MCF 10A (cell line): ENCODE results near the gene BABAM1. TPM values are rescaled to one million over a fixed set of nuclear protein-coding genes. Genes with fewer than 3 reads are reported as not detected.

ENCODE experiments used
- BruUV-seq: library from RNA; stranded (reverse); fragments of 400-500 nt; replicated peaks from 2 replicates; lab custom pipeline; 2021; lab: Mats Ljungman, UMichigan
- CTCF ChIA-PET: fragments of 300-600 bp; sonication (Branson Sonifier 250); formaldehyde crosslinking; extraction: SDS; loops from one replicate; lab custom pipeline; 2021; ENCODE audit warnings: antibody characterized with exemption, inconsistent platforms; lab: Yijun Ruan, JAX
- POLR2A ChIA-PET: fragments of 300-600, 350-650 bp; sonication (Branson Sonifier 250); formaldehyde crosslinking; extraction: SDS; loops from one replicate; lab custom pipeline; 2020; ENCODE audit warnings: antibody characterized with exemption, inconsistent platforms; lab: Yijun Ruan, JAX
- DNase-seq: peaks from one replicate; pipeline ENCODE4 v3.0.0-alpha.2; 2018; ENCODE audit not compliant: unreplicated experiment
- H3K27ac Mint-ChIP-seq: one replicate; pipeline ENCODE4 v1.8.0; 2022; ENCODE audit warnings: mild to moderate bottlenecking, low read depth, mixed read lengths; ENCODE audit not compliant: unreplicated experiment
- H3K27me3 Mint-ChIP-seq: one replicate; pipeline ENCODE4 v1.8.0; 2022; ENCODE audit warnings: mixed read lengths; ENCODE audit not compliant: insufficient read depth, unreplicated experiment
- H3K36me3 Mint-ChIP-seq: one replicate; pipeline ENCODE4 v1.8.0; 2022; ENCODE audit warnings: mild to moderate bottlenecking, moderate library complexity, mixed read lengths; ENCODE audit not compliant: insufficient read depth, unreplicated experiment
- H3K4me1 Mint-ChIP-seq: one replicate; pipeline ENCODE4 v1.8.0; 2022; ENCODE audit warnings: mixed read lengths; ENCODE audit not compliant: insufficient read depth, unreplicated experiment
- H3K4me3 Mint-ChIP-seq: one replicate; pipeline ENCODE4 v1.8.0; 2022; ENCODE audit warnings: mild to moderate bottlenecking, moderate library complexity, mixed read lengths; ENCODE audit not compliant: unreplicated experiment
- H3K9me3 Mint-ChIP-seq: one replicate; pipeline ENCODE4 v1.8.0; 2022; ENCODE audit warnings: mixed read lengths; ENCODE audit not compliant: unreplicated experiment
- CTCF ChIP-seq: fragments of 200-600 bp; IDR thresholded peaks from one replicate; pipeline ENCODE4 v1.8.0; 2022; ENCODE audit warnings: antibody characterized with exemption, mild to moderate bottlenecking; ENCODE audit not compliant: unreplicated experiment
- intact Hi-C: fragments of 100-400 bp; cut with micrococcal nuclease; formaldehyde crosslinking; loops from 2 replicates; pipeline ENCODE4 v1.14.1; 2022
- total RNA-seq: library from RNA; stranded (reverse); gene quantifications from 2 replicates; pipeline ENCODE4 v1.2.3, GENCODE V29; 2022

The BABAM1 gene
- total RNA-seq, 1 experiment from 2014 or later: 96.1 TPM

- H3K27me3 Mint-ChIP-seq: no peaks in the 10 kb centered on the region
- BruUV-seq: no TSS peak
- POLR2A ChIA-PET: interaction anchor here (1.7 to 3.5 kb wide), 5 partner anchors 10 to 42 kb away, joined by 3 to 36 read pairs (median 34); partner anchors contain the start of genes BABAM1 and USE1
- TF ChIP-seq CTCF: no peak
- peaks cover 5% of the 10 kb centered on the region for H3K36me3 Mint-ChIP-seq
- no peak overlapping the region for H3K27ac Mint-ChIP-seq
- DNase-seq: no peak
- CTCF ChIA-PET: interaction anchor here (0.7 kb wide), 1 partner anchor 9 kb away, joined by 3 read pairs; no protein-coding TSS in a partner anchor
- no peaks in the 10 kb centered on the region for H3K4me1 Mint-ChIP-seq
- no peaks in the 10 kb centered on the region for H3K9me3 Mint-ChIP-seq
- intact Hi-C loops: loop anchor here (10.0 kb wide), 1 partner anchor 150 kb away; the partner anchor contains the start of genes HAUS8 and MYO9B
- H3K4me3 Mint-ChIP-seq: peak overlapping the region; percentile 93
These were observed 42.2 kb upstream of the BABAM1 start for GRCh38 chr19:17225053-17225452.

- no peak for TF ChIP-seq CTCF
- peak within 1 kb of the TSS; percentile 93 for H3K4me3 Mint-ChIP-seq
- ChIA-PET POLR2A (interaction anchor here (0.6 to 3.5 kb wide), 20 partner anchors 10 to 720 kb away, joined by 3 to 36 read pairs (median 6); partner anchors contain the start of genes BABAM1, DDA1, MYO9B and NR2F6), CTCF (interaction anchor here (0.6 to 1.0 kb wide), 4 partner anchors 11 to 157 kb away, joined by 3 to 4 read pairs (median 4); partner anchors contain the start of gene USE1)
- H3K27me3 Mint-ChIP-seq: no peaks in the 10 kb centered on the region
- DNase-seq: peak; percentile 99
- peak within 1 kb of the TSS; percentile 83 for H3K27ac Mint-ChIP-seq
- intact Hi-C loops: loop anchor here (10.0 kb wide), 1 partner anchor 151 kb away; the partner anchor contains the start of genes HAUS8 and MYO9B
- BruUV-seq: no TSS peak
- peaks cover 9% of the 10 kb centered on the region for H3K36me3 Mint-ChIP-seq
- H3K4me1 Mint-ChIP-seq: no peaks in the 10 kb centered on the region
- no peaks in the 10 kb centered on the region for H3K9me3 Mint-ChIP-seq
These were observed 41.0 kb upstream of the BABAM1 start, which contains the start of gene OCEL1 for GRCh38 chr19:17226002-17226933. Gene OCEL1 (plus strand): TSS chr19:17226226. CDS start chr19:17226248, 22 bp downstream.

- intact Hi-C loops: loop anchor here (10.0 kb wide), 1 partner anchor 153 kb away; the partner anchor contains the start of genes HAUS8 and MYO9B
- no peaks in the 10 kb centered on the region for H3K9me3 Mint-ChIP-seq
- no TSS peak for BruUV-seq
- H3K4me3 Mint-ChIP-seq: no peak overlapping the region
- no peaks in the 10 kb centered on the region for H3K27me3 Mint-ChIP-seq
- no peak for DNase-seq
- no peak for TF ChIP-seq CTCF
- POLR2A ChIA-PET: interaction anchor here (1.8 to 3.5 kb wide), 5 partner anchors 8 to 81 kb away, joined by 5 to 35 read pairs (median 21); partner anchors contain the start of genes BABAM1, DDA1 and USE1
- no peaks in the 10 kb centered on the region for H3K4me1 Mint-ChIP-seq
- peaks cover 26% of the 10 kb centered on the region for H3K36me3 Mint-ChIP-seq
- CTCF ChIA-PET: no interaction called here
- H3K27ac Mint-ChIP-seq: no peak overlapping the region
These were observed 39.4 kb upstream of the BABAM1 start for GRCh38 chr19:17227798-17228367.
